Measurements from ENCODE around the gene MITF.

Gene MITF

GRCh38 chr3:69967156-69967555 lies 227.9 kb downstream of the MITF start:
- DNase-seq, result no peak
- no peak for ATAC-seq

GRCh38 chr3:69970827-69971226 lies 231.6 kb downstream of the MITF start:
- no peak for DNase-seq
- no peak for ATAC-seq

DNA sequence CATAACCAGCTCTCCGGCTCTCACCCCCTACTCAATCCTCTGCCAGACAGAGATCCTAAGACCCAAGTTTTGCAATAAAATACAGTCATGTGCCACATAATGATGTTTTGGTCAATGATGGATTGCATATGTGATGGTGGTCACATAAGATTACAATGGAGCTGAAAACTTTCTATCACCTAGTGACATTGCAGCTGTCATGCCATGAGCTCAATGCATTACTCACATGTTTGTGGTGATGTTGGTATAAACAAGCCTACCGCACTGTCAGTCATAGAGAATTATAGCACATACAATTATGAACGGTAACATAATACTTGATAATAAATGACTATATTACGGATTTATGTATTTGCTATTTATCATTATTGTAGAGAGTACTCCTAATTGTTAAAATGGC lies 233.4 kb downstream of the MITF start:
- DNase-seq (no peak), ATAC-seq (no peak)

- no peak for ATAC-seq
- DNase-seq, result no peak
Observed at GRCh38 chr3:69976021-69976420, 236.8 kb downstream of the MITF start.

GRCh38 chr3:69983546-69984265 lies 244.4 kb downstream of the MITF start:
- no peak for ATAC-seq
- DNase-seq, result no peak

DNA sequence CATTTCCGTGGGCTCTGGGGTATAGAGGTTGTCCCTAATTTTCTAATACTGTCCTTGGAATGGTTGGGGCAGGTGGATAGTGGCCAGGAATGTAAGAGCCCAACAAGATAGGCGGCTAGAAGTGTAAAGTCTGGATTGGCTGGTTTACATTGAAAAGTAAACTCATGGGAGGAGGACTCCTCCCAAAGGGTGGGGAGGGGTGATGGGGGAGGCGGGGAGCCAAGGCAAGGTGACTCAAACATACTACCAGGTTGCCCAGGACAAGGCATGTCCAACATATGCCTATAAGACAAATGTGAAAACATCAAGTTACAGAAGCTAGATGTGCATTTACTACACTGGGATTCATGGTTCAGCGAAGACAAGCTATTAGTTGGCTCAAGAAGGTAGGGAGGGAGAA lies 246.0 kb downstream of the MITF start:
- ATAC-seq (no peak), DNase-seq (no peak)

DNA sequence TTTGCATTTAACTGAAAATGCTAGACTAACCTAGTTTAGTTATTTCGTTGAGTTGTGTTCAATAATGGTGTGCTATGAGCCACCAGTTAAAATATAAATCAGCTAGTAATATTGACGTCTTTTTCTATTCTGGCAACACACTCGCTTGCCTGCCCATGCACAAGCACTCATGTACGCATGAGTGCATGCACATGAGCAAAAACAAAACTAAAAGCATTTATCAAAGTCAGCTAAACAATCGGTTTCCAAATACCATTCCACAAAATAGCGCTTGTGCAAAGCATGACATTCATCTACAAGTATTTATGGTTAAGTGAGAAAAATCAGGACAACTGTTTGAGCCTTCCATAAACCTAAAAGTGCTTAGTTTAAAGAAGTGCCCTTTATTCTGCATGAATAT lies 247.2 kb downstream of the MITF start:
- ATAC-seq, result no peak

GRCh38 chr3:69987833-69988232 lies 248.6 kb downstream of the MITF start:
- DNase-seq (no peak), ATAC-seq (no peak)

More for the DNA sequence above, 247.2 kb downstream of the MITF start:
- DNase-seq, result no peak

DNA sequence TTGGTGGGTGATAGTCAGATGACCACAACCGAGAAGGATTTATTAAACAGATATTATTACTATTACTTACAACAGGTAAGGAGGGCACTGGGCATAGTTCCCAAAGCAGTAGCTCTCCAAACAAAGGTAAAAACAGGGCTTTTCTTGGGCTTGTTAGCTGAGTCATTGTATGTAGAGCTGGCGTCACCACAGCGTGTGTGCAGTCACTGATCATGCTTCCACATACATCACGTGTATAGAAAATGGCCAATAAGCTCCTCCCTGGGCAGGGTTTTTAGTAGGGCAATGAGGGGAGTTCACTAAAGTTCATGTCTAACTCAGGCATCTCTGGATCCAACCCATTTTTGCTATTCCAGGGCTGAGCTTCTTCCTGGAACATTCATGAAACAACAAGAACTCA lies 254.5 kb downstream of the MITF start:
- DNase-seq (no peak), ATAC-seq (no peak)

- ATAC-seq, result no peak
- no peak for DNase-seq
Observed at GRCh38 chr3:69994919-69995318, 255.7 kb downstream of the MITF start.

GRCh38 chr3:69997631-69998307 lies 258.5 kb downstream of the MITF start:
- ATAC-seq, result no peak
- no peak for DNase-seq

DNA sequence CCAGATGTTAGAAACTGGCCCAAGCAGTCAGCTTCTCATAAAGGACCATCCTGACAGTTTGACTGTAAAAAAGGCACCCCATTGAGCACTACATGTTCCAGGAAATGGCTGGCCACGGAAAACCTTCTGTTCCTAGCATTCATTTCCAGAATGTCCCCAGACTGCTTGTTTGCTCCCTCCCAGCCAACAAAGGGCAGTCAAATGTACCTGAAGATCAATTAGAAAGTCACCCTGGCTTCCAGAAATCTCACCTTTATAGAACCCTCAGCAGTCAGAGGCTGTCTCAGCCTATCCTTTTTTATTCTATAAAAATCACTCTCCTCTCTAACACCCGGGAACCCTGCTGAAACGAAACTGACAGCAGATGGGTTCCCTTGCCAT lies 259.5 kb downstream of the MITF start:
- DNase-seq (no peak), ATAC-seq (no peak)

GRCh38 chr3:69999140-70000027 lies 260.1 kb downstream of the MITF start, which contains the start of gene SAMMSON:
Gene SAMMSON (plus strand): TSS chr3:69999733.
- no peak for ATAC-seq
- DNase-seq, result no peak

DNA sequence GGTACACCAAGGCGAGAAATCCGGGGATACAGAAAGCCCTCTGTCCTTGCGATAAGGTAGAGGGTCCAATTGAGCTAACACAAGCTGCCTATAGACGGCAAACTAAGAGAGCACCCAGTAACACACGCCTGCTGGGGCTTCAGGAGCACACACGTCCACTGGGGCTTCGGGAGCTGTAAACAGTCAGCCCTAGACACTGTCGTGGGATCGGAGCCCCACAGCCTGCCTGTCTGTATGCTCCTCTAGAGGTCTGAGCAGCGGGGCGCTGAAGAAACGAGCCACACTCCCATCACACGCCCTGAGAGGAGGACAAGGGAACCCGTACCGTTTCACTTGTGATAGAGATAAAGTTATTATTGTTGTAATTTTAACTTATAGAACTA lies 260.8 kb downstream of the MITF start:
- ATAC-seq (no peak), DNase-seq (no peak)

DNA sequence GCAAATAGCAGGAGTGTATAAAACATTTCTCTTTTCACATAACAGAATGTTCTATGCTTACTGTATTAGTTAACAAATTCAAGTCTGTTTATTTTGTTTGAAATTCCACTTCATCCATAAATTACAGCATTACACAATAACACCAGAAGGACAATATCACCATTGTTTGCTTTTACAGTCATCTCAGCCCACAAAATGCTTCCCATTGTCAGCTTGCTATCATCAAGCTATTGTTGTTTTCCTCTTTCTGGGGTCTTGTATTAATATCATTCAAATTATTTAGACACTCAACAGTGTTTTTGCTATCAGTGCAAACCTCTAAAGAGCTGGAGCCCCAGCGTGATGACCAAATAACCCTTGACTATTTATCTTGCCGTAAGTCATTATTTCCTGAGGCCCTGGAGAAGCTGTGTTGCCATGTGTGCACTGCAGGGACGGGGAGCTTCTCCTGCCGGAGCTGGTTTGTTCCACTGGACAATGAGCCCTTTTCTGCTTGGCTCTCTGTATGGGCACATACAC lies 261.4 kb downstream of the MITF start:
- ATAC-seq (no peak), DNase-seq (no peak)

GRCh38 chr3:70003119-70003518 lies 263.9 kb downstream of the MITF start:
- no peak for ATAC-seq
- no peak for DNase-seq

DNA sequence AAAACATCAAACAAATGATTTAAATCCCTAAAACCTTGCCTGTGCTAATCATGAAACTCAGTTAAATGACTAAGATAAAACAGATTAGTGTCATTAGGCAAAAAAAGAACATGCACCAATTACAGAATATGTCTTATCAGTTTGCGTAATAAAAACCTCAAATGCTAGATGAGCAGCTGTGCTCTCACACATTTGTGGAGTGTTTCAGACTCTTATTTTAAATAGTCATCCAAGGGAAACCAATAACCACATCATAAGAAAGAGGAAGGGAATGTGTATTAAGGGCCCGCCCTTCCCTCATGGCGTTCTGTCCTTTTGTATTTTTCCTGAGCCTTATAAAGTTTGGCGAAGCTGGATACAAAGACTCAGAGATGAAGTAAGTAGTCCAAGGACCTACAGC lies 266.8 kb downstream of the MITF start:
- DNase-seq (no peak), ATAC-seq (no peak)

DNA sequence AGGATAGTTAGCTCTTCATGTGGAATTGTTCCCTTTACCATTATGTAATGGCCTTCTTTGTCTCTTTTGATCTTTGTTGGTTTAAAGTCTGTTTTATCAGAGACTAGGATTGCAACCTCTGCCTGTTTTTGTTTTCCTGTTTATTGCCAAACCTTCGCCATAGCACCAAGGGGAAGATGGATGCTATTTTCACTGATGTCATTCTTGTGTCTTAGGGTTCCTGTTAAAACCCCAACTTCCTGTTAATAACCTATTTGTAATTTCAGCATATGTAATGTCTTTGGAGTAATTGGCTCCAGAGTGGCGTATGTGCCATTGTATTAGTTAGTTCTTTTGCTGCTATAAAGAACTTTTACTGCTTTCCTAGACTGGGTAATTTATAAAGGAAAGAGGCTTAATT lies 271.1 kb downstream of the MITF start:
- no peak for ATAC-seq
- no peak for DNase-seq

GRCh38 chr3:70011582-70011981 lies 272.3 kb downstream of the MITF start:
- ATAC-seq, result no peak

More at GRCh38 chr3:70011582-70011981, 272.3 kb downstream of the MITF start:
- DNase-seq, result no peak

Measured in stimulated activated naive CD8-positive, alpha-beta T cell treated with anti-CD3 and anti-CD28 coated beads, Interleukin-15, Interleukin-2, amounts not matched to agents 100 U/mL and 50 U/mL, for 24 hours (primary cell).